Testis (tissue), 2 donors: ENCODE data around the gene CALHM2.

Experiments used
- POLR2A ChIP-seq: fragments of 450-650 bp; IDR thresholded peaks from one replicate; pipeline ENCODE4 v1.6.1; 2017; ENCODE audit warnings: antibody characterized with exemption, mild to moderate bottlenecking, moderate library complexity
- TF ChIP-seq, protein P1 (sequence below), 3 experiments: fragments of 450-650 bp in 2 of 3; fragments of 200-600 bp in 1 of 3; sonication (generic) in 1 of 3; IDR thresholded peaks; one replicate each; pipeline ENCODE4 v1.5.1; 2016 to 2019; ENCODE audit warnings: antibody characterized with exemption in 3 of 3, mild to moderate bottlenecking in 2 of 3, moderate library complexity in 1 of 3

DNA sequence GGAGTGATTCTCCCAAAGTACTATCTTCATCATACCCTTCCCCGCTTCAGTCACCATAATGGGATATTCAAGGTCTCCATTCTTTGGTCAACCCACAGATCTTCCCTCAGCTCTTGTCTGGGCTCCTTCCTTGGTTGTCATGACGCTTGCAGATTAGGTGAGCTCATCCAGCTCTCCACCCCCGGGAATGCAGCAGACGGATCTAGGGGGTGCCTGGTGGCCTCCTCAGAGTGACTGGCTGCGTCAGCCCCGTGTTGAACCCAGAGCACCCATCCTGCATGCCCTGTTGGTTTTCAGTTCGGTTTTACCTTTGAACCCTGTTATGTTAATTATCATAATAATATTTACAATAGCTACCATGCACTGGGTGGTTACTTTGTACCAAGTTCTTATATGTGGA is 47.7 kb upstream of the CALHM2 start:
- TF ChIP-seq, protein P1, sequence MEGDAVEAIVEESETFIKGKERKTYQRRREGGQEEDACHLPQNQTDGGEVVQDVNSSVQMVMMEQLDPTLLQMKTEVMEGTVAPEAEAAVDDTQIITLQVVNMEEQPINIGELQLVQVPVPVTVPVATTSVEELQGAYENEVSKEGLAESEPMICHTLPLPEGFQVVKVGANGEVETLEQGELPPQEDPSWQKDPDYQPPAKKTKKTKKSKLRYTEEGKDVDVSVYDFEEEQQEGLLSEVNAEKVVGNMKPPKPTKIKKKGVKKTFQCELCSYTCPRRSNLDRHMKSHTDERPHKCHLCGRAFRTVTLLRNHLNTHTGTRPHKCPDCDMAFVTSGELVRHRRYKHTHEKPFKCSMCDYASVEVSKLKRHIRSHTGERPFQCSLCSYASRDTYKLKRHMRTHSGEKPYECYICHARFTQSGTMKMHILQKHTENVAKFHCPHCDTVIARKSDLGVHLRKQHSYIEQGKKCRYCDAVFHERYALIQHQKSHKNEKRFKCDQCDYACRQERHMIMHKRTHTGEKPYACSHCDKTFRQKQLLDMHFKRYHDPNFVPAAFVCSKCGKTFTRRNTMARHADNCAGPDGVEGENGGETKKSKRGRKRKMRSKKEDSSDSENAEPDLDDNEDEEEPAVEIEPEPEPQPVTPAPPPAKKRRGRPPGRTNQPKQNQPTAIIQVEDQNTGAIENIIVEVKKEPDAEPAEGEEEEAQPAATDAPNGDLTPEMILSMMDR (IDR thresholded peaks at IDR 0.05): no peak
- no peak for TF ChIP-seq POLR2A
